Measurements from ENCODE around the gene ATXN10.

DNA sequence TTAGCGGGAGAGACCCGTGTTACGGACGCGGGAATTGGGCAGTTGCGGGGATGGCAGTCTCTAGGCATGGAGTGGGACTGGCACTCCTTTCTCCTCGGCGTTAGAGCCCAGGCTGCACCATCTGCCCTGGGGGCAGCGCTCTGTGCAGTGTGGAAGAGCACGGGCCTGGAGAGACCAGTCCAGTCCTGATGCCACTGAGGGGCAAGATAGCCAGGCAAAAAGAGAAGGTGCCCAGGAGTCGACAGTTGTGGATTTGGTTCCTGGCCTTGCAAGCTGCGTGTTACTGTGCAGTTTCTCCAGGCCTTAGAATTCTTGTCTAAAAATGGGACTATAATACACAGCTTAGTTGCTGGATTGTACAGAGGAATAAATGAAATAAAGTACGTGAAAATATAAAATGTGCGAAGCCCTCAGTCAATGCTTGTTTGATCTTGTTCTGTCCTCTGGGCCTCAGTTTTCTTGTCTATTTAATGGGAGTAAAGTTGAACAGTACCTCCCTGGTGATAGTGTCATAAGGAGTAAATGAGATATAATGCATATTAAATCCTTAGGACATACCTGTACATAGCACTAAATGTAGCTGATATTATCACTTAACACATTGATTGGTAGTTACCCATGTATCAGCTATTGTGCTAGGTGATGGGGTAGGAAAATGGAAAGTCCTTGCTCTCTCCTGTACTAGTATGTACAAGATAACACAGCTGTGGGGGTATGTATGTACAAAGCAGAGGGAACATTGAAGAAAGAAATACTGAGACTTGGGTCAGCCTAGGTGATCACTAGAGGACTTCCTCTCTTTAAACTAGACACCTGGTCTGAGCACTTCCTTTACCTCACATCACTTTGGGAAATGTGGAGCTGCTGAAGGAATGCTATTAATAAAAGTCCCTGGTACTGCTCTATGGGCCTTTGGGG lies 1.2 kb downstream of the ATXN10 start:
- TF ChIP-seq, protein P1, sequence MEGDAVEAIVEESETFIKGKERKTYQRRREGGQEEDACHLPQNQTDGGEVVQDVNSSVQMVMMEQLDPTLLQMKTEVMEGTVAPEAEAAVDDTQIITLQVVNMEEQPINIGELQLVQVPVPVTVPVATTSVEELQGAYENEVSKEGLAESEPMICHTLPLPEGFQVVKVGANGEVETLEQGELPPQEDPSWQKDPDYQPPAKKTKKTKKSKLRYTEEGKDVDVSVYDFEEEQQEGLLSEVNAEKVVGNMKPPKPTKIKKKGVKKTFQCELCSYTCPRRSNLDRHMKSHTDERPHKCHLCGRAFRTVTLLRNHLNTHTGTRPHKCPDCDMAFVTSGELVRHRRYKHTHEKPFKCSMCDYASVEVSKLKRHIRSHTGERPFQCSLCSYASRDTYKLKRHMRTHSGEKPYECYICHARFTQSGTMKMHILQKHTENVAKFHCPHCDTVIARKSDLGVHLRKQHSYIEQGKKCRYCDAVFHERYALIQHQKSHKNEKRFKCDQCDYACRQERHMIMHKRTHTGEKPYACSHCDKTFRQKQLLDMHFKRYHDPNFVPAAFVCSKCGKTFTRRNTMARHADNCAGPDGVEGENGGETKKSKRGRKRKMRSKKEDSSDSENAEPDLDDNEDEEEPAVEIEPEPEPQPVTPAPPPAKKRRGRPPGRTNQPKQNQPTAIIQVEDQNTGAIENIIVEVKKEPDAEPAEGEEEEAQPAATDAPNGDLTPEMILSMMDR (IDR thresholded peaks at IDR 0.05): no peak
- no peak for TF ChIP-seq POLR2A (IDR thresholded peaks at IDR 0.05)
